ACHN (cell line): ENCODE data around the gene ITPR3.

Experiments used
- DNase-seq: peaks from one replicate; pipeline ENCODE4 v3.0.0-alpha.2; 2015
- in situ Hi-C: cut with HindIII; loops from 2 replicates; pipeline ENCODE4 v1.10.0; 2017; ENCODE audit warnings: low sequenced_read_pairs, low pct_ligation_motif_present, low pct_unique_long_range_greater_than_20kb

Gene ITPR3

GRCh38 chr6:33620856-33621710 is at the start of gene ITPR3:
Gene ITPR3 (plus strand): TSS chr6:33621322. CDS start chr6:33621603, 281 bp downstream.
- DNase-seq: peak; percentile 77
- in situ Hi-C loops: no loop called here

- no peak for DNase-seq
- in situ Hi-C loops: no loop called here
These were observed 49.3 kb upstream of the ITPR3 start for GRCh38 chr6:33571637-33572316.

- in situ Hi-C loops: no loop called here
- no peak for DNase-seq
These were observed 45.9 kb upstream of the ITPR3 start for GRCh38 chr6:33575211-33575610.

GRCh38 chr6:33576668-33577067 is 44.5 kb upstream of the ITPR3 start:
- no peak for DNase-seq
- in situ Hi-C loops: no loop called here

- no peak for DNase-seq
- in situ Hi-C loops: no loop called here
These were observed 44.0 kb upstream of the ITPR3 start for GRCh38 chr6:33577106-33577535.

- in situ Hi-C loops: no loop called here
- no peak for DNase-seq
These were observed 43.4 kb upstream of the ITPR3 start for GRCh38 chr6:33577718-33578117.

GRCh38 chr6:33578164-33578563 is 43.0 kb upstream of the ITPR3 start:
- in situ Hi-C loops: no loop called here
- DNase-seq: no peak

- no peak for DNase-seq
- in situ Hi-C loops: no loop called here
These were observed 42.5 kb upstream of the ITPR3 start for GRCh38 chr6:33578588-33579011.

GRCh38 chr6:33579828-33580714 is 41.1 kb upstream of the ITPR3 start, which contains the start of gene BAK1:
Gene BAK1 (minus strand): TSS chr6:33580276. CDS start chr6:33577604, 2,672 bp downstream.
- DNase-seq: peak; percentile 87
- in situ Hi-C loops: no loop called here

GRCh38 chr6:33581186-33581585 is 39.9 kb upstream of the ITPR3 start:
- in situ Hi-C loops: no loop called here
- DNase-seq: no peak

- in situ Hi-C loops: no loop called here
- DNase-seq: peak; percentile 28
These were observed 37.4 kb upstream of the ITPR3 start for GRCh38 chr6:33583591-33584155.

GRCh38 chr6:33584700-33585402 is 36.3 kb upstream of the ITPR3 start:
- DNase-seq: no peak
- in situ Hi-C loops: no loop called here

- in situ Hi-C loops: no loop called here
These were observed 35.6 kb upstream of the ITPR3 start for GRCh38 chr6:33585403-33586107.

GRCh38 chr6:33586108-33586640 is 34.9 kb upstream of the ITPR3 start:
- in situ Hi-C loops: no loop called here
- DNase-seq: no peak

More at GRCh38 chr6:33585403-33586107, 35.6 kb upstream of the ITPR3 start:
- DNase-seq: peak; percentile 67

GRCh38 chr6:33587529-33587928 is 33.6 kb upstream of the ITPR3 start:
- DNase-seq: no peak
- in situ Hi-C loops: no loop called here

GRCh38 chr6:33588894-33589293 is 32.2 kb upstream of the ITPR3 start:
- no peak for DNase-seq
- in situ Hi-C loops: no loop called here

GRCh38 chr6:33589392-33589730 is 31.8 kb upstream of the ITPR3 start:
- in situ Hi-C loops: no loop called here
- DNase-seq: no peak
